Gastroesophageal sphincter (tissue), 4 donors: ENCODE measurements around the gene C9orf72. TPM values are rescaled to one million over a fixed set of nuclear protein-coding genes. Genes with fewer than 3 reads are reported as not detected.

ENCODE experiments used
- ATAC-seq: fragments of 150-250 bp; one replicate; pipeline ENCODE4 v1.9.1; 2016; ENCODE audit warnings: mild to moderate bottlenecking, moderate library complexity
- H3K27ac ChIP-seq, 4 donors: fragments of 200-600 bp; sonication (generic) in 3 of 4; 1 replicate in 3 of 4; 2 replicates in 1 of 4; pipeline ENCODE4 v1.5.1; 2016 to 2019
- H3K27me3 ChIP-seq: fragments of 200-600 bp; sonication (generic); one replicate; pipeline ENCODE4 v1.5.1; 2019
- H3K36me3 ChIP-seq, 2 donors: fragments of 200-600 bp; sonication (generic); one replicate each; pipeline ENCODE4 v1.5.1; 2019; ENCODE audit warnings: control low read depth in 1 of 2
- H3K4me1 ChIP-seq, 3 donors: fragments of 200-600 bp; sonication (generic); 1 replicate in 2 of 3; 2 replicates in 1 of 3; pipeline ENCODE4 v1.5.1; 2016 to 2019; ENCODE audit warnings: control low read depth in 2 of 3
- H3K4me3 ChIP-seq, 2 donors: fragments of 200-600 bp; sonication (generic); one replicate each; pipeline ENCODE4 v1.5.1; 2019; ENCODE audit warnings: mild to moderate bottlenecking in 1 of 2, moderate library complexity in 1 of 2
- H3K9me3 ChIP-seq, 3 donors: fragments of 200-600 bp; sonication (generic); one replicate each; pipeline ENCODE4 v1.5.1; 2017 to 2019; ENCODE audit warnings: control low read depth in 2 of 3
- CTCF ChIP-seq, 4 experiments: fragments of 200-600 bp in 2 of 4; fragments of 450-650 bp in 2 of 4; sonication (generic) in 1 of 4; IDR thresholded peaks; one replicate each; pipeline ENCODE4 v1.5.1; 2017 to 2019; ENCODE audit warnings: antibody characterized with exemption in 4 of 4, mild to moderate bottlenecking in 2 of 4, moderate library complexity in 2 of 4
- EP300 ChIP-seq: sonication (generic); formaldehyde crosslinking; IDR thresholded peaks from one replicate; pipeline ENCODE4 v1.6.1; 2017; ENCODE audit warnings: antibody characterized with exemption, mild to moderate bottlenecking
- POLR2A ChIP-seq, 2 donors: fragments of 450-650 bp; IDR thresholded peaks; one replicate each; pipeline ENCODE4 v1.6.1; 2017; ENCODE audit warnings: antibody characterized with exemption in 2 of 2, mild to moderate bottlenecking in 2 of 2, moderate library complexity in 1 of 2
- POLR2AphosphoS5 ChIP-seq: sonication (generic); formaldehyde crosslinking; IDR thresholded peaks from one replicate; pipeline ENCODE4 v1.6.1; 2017; ENCODE audit warnings: antibody characterized with exemption
- WGBS, 2 donors: methylation state at CpG; one replicate each; pipeline ENCODE4 v1.1.5; 2018; ENCODE audit warnings: low coverage in 1 of 2; 5-methylcytosine and 5-hydroxymethylcytosine counted together
- total RNA-seq, 4 donors: library from RNA; depleted of rRNA; stranded (reverse); fragments of >200 nt; gene quantifications; one replicate each; pipeline ENCODE4 v1.1.0, GENCODE V29; 2016

Gene C9orf72
- total RNA-seq, 4 donors from 2014 or later = 8.9 to 28.3 (median 16.0) TPM

- H3K4me3 ChIP-seq = no peak overlapping the region
- H3K9me3 ChIP-seq = no peaks in the 10 kb centered on the region
- no peak overlapping the region for H3K27ac ChIP-seq
- no peaks in the 10 kb centered on the region for H3K4me1 ChIP-seq
- H3K27me3 ChIP-seq = no peaks in the 10 kb centered on the region
- no peak for ATAC-seq
- TF ChIP-seq CTCF (IDR thresholded peaks at IDR 0.05) = no peak
- TF ChIP-seq POLR2A (IDR thresholded peaks at IDR 0.05) = no peak
- TF ChIP-seq POLR2AphosphoS5 = no peak
- H3K36me3 ChIP-seq = no peaks in the 10 kb centered on the region
Measured at GRCh38 chr9:27584931-27585330, 11.7 kb upstream of the C9orf72 start.

GRCh38 chr9:27582794-27583193, 9.5 kb upstream of the C9orf72 start:
- H3K4me3 ChIP-seq = no peak overlapping the region
- peaks cover 0 to 6% (median 0%) of the 10 kb centered on the region in 3 donors for H3K9me3 ChIP-seq
- no peak overlapping the region for H3K27ac ChIP-seq
- H3K36me3 ChIP-seq = no peaks in the 10 kb centered on the region
- TF ChIP-seq CTCF (IDR thresholded peaks at IDR 0.05) = no peak
- TF ChIP-seq POLR2A (IDR thresholded peaks at IDR 0.05) = no peak
- no peak for TF ChIP-seq POLR2AphosphoS5
- TF ChIP-seq EP300 = no peak
- ATAC-seq = no peak
- H3K4me1 ChIP-seq = no peaks in the 10 kb centered on the region
- H3K27me3 ChIP-seq = no peaks in the 10 kb centered on the region
- WGBS, 2 donors = 73 to 78% methylated on average over 2 of the region's 2 CpGs

- no peak for ATAC-seq
- H3K27me3 ChIP-seq = no peaks in the 10 kb centered on the region
- H3K36me3 ChIP-seq = no peaks in the 10 kb centered on the region
- TF ChIP-seq POLR2A (IDR thresholded peaks at IDR 0.05) (no peak), CTCF (IDR thresholded peaks at IDR 0.05) (no peak), EP300 (no peak), POLR2AphosphoS5 (no peak)
- no peak overlapping the region for H3K4me3 ChIP-seq
- no peak overlapping the region for H3K27ac ChIP-seq
- WGBS, 2 donors = 83 to 90% methylated on average over 1 of the region's 1 CpG
- peaks cover 0 to 6% (median 0%) of the 10 kb centered on the region in 3 donors for H3K9me3 ChIP-seq
- no peaks in the 10 kb centered on the region for H3K4me1 ChIP-seq
Measured at GRCh38 chr9:27581826-27582225, 8.5 kb upstream of the C9orf72 start.

GRCh38 chr9:27573634-27574590, 631 bp upstream of the C9orf72 start:
- peak; percentile 95 for ATAC-seq
- Histone ChIP-seq H3K27ac (peak overlapping the region; percentile 89 to 100 (median 98)), H3K27me3 (no peaks in the 10 kb centered on the region), H3K4me1 (peaks cover 0 to 35% (median 5%) of the 10 kb centered on the region in 3 donors), H3K36me3 (no peaks in the 10 kb centered on the region), H3K9me3 (peaks cover 0 to 6% (median 0%) of the 10 kb centered on the region in 3 donors), H3K4me3 (peak overlapping the region; percentile 62 to 85)
- TF ChIP-seq CTCF (IDR thresholded peaks at IDR 0.05) (peak in 3 of 4 experiments; percentile 2 to 8 (median 7)), POLR2AphosphoS5 (peak; percentile 98), EP300 (peak; percentile 94), POLR2A (IDR thresholded peaks at IDR 0.05) (peak; percentile 58 to 67)
- WGBS, 2 donors = 2 to 3% methylated on average over 16 to 23 of the region's 35 CpGs

- H3K36me3 ChIP-seq = no peaks in the 10 kb centered on the region
- peak; percentile 19 for ATAC-seq
- peaks cover 0 to 35% (median 5%) of the 10 kb centered on the region in 3 donors for H3K4me1 ChIP-seq
- peak overlapping the region; percentile 62 to 85 for H3K4me3 ChIP-seq
- peak overlapping the region; percentile 89 to 100 (median 98) for H3K27ac ChIP-seq
- no peaks in the 10 kb centered on the region for H3K9me3 ChIP-seq
- no peak for TF ChIP-seq EP300
- peak; percentile 66 for TF ChIP-seq POLR2AphosphoS5
- no peaks in the 10 kb centered on the region for H3K27me3 ChIP-seq
- 0% methylated on average over 2 to 5 of the region's 6 CpGs for WGBS, 2 donors
Measured at GRCh38 chr9:27572566-27572917, 739 bp downstream of the C9orf72 start.
